Head of caudate nucleus (tissue), 42 donors: ENCODE measurements around the gene PARP4.
"Not testable (repeated sequence)": the region's sequence is repeated elsewhere in the genome, so short reads cannot be mapped to it uniquely, and the experiment has no call there.

Experiments
- DNase-seq, 42 donors: peaks; one replicate each; pipeline versions ENCODE4 v3.0.0 to v3.0.0-alpha.2; 2020 to 2021; ENCODE audit warnings: mixed read lengths in 7 of 42
- intact Hi-C: fragments of 100-400 bp; cut with DNase I; formaldehyde crosslinking; loops from one replicate; pipeline ENCODE4 v1.15.0; 2022

PARP4 gene

GRCh38 chr13:24460256-24460655 is 52.3 kb downstream of the PARP4 start:
- intact Hi-C loops = no loop called here
- no peak for DNase-seq

- intact Hi-C loops = no loop called here
- DNase-seq = no peak
Measured at GRCh38 chr13:24459726-24460125, 52.9 kb downstream of the PARP4 start.

GRCh38 chr13:24459234-24459633 is 53.3 kb downstream of the PARP4 start:
- intact Hi-C loops = no loop called here
- no peak for DNase-seq

- no peak for DNase-seq
- intact Hi-C loops = no loop called here
Measured at GRCh38 chr13:24458736-24459135, 53.8 kb downstream of the PARP4 start.

- no peak for DNase-seq
- intact Hi-C loops = no loop called here
Measured at GRCh38 chr13:24456396-24456795, 56.2 kb downstream of the PARP4 start.

GRCh38 chr13:24454056-24454455 is 58.5 kb downstream of the PARP4 start:
- intact Hi-C loops = no loop called here
- no peak for DNase-seq

GRCh38 chr13:24452044-24452443 is 60.5 kb downstream of the PARP4 start:
- intact Hi-C loops = no loop called here
- DNase-seq = no peak

- DNase-seq = no peak
- intact Hi-C loops = no loop called here
Measured at GRCh38 chr13:24450530-24450929, 62.0 kb downstream of the PARP4 start.

GRCh38 chr13:24444851-24445250 is 67.7 kb downstream of the PARP4 start:
- intact Hi-C loops = not testable (repeated sequence)

GRCh38 chr13:24443366-24443765 is 69.2 kb downstream of the PARP4 start:
- DNase-seq = no peak
- intact Hi-C loops = no loop called here

More at GRCh38 chr13:24444851-24445250, 67.7 kb downstream of the PARP4 start:
- not testable (repeated sequence) for DNase-seq

- DNase-seq, intact Hi-C loops: not testable (repeated sequence)
Measured at GRCh38 chr13:24426045-24426444, 86.5 kb downstream of the PARP4 start.

- DNase-seq, intact Hi-C loops: not testable (repeated sequence)
Measured at GRCh38 chr13:24419668-24420067, 92.9 kb downstream of the PARP4 start.

GRCh38 chr13:24407844-24408243 is 104.7 kb downstream of the PARP4 start:
- intact Hi-C loops = no loop called here
- no peak for DNase-seq

GRCh38 chr13:24406524-24406923 is 106.1 kb downstream of the PARP4 start:
- no peak for DNase-seq
- intact Hi-C loops = no loop called here

- DNase-seq = no peak
- intact Hi-C loops = no loop called here
Measured at GRCh38 chr13:24396821-24397220, 115.8 kb downstream of the PARP4 start.

GRCh38 chr13:24392972-24393371 is 119.6 kb downstream of the PARP4 start:
- intact Hi-C loops = no loop called here
- no peak for DNase-seq

- DNase-seq, intact Hi-C loops: not testable (repeated sequence)
Measured at GRCh38 chr13:24391771-24392683, 120.6 kb downstream of the PARP4 start.

- DNase-seq, intact Hi-C loops: not testable (repeated sequence)
Measured at GRCh38 chr13:24390795-24391194, 121.8 kb downstream of the PARP4 start.

- intact Hi-C loops = no loop called here
Measured at GRCh38 chr13:24389506-24389905, 123.1 kb downstream of the PARP4 start.

GRCh38 chr13:24388743-24389142 is 123.8 kb downstream of the PARP4 start:
- intact Hi-C loops, DNase-seq: not testable (repeated sequence)

More at GRCh38 chr13:24389506-24389905, 123.1 kb downstream of the PARP4 start:
- no peak for DNase-seq
